Measurements from ENCODE around the gene HPCAL1.

The HPCAL1 gene

GRCh38 chr2:10325278-10326145, 22.8 kb downstream of the HPCAL1 start:
- DNase-seq = no peak

GRCh38 chr2:10326151-10326616, 23.5 kb downstream of the HPCAL1 start:
- peak; percentile 53 for DNase-seq

DNA sequence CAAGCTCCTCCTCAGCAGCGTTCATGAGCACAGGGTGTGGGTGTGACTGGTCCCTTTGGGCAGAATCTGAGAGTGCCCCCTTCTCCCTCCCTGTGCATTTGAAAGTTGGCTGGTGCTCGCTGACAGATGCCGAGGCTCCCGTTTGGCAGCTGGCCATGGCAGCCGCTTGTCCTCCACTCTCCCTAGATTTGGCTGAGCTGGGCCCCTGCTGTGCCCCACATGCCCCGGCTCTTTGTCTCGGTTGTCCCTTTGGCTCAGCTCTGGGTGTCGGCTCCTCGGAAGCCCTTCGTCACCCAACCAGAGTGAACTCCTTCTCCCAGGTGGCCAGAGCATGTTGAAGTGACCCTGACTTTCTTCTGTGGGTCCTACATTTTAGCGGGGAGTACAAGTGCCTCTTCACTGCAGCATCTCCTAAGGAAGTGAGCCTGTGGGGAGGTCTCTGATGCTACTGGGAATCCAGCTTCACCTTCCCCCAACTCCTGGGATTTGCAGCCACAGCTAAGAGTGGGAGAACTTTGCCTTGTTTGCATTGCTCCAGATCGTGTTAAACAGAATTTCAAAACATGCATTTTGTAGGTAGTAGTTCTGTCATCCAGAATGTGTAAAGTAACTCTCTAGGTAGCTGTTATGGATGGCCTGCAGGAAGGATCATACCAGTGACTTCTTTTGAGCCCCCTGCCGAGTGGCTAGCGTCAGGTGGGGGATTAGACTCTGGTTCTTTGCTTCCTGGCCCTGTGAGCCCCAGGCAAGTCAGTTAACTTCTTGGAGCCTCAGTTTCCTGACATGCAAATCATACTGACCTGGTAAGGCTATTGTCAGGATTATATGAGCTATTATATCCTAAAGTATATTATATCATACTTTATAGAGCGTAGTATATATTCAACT, 24.2 kb downstream of the HPCAL1 start:
- DNase-seq = peak; percentile 88

DNA sequence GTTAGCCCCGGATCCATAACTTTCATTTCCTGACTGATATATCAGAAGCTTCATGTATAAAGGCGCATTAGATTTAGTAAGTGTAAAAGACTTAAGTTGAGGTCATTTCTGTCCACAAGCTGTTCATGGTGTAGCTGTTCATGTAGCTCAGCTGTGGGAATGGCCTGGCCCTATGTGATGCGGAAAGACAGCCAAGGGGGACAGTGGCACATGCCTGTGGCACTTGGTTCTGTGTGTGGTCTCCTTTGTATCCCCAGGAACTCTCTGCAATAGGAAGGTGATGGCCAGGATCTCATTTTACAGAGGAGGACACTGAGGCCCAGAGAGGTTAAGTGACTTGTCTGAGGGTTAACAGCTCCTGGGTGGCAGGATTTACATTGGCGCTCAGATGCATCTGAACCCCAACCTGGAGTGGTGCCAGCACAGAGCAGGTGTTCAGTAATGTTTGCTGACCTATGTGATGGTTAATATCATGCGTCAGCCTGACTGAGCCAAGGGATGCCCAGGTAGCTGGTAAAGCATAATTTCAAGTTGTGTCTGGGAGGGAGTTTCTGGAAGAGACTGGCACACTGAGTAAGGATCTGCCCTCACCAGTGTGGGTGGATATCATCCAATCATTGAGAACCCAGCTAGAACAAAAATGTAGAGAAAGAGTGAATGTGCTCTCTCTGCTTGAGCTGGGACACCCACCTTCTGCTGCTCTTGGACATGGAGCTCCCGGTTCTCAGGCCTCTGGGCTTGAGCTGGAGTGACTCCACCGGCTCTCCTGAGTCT, 25.4 kb downstream of the HPCAL1 start:
- no peak for DNase-seq

DNA sequence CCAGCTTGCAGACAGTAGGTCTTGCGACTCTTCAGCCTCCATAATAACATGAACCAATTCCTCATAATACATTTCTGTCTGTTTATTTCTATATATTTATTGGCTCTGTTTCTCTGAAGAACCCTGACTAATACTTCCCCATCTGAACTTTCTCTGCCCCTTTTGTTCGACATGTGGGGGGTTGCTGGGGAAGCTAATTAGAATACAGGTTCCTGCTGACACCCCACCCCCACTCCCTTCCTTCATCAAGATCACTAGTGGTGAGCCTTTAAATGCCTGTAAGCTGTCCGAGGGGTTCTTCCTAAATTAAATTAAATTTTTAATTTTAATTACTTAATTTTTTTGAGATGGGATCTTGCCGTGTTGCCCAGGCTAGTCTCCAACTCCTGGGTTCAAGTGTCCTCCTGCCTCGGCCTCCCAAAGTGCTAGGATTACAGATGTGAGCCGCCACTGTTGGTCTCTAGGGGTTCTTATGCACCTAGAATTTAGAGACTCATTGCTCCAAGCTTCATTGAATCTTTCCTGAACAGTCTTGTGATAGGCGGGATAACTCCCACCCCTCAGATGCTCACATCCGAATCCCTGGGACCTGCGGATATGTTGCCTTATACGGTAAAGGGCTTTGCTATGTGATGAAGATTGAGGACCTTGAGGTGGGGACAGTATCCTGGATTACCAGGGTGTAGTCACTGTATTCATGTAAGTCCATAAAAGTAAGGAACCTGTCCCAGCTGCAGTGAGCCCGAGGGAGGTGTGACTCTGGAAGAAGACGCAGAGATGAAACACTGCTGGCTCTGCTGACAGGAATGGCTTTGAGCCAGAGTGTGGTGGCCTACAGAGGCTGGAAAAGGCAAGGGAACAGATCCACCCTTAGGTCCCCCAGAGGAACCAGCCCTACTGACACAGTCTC, 26.2 kb downstream of the HPCAL1 start:
- no peak for DNase-seq

DNA sequence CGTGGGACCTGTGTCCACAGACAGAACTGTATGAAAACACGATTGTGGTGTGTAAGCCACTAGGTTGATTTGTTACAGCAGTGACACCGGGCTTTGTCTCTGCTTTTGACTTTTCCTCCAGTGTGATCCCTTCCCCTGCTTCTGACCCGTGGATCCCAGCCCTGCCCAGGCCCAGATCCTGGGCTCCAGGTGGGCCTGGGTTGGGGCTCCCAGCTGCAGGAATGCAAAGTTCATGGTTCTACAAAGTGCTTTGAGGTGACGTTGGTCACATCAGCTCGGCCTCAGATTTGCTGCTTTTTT, 26.8 kb downstream of the HPCAL1 start:
- DNase-seq = no peak

DNA sequence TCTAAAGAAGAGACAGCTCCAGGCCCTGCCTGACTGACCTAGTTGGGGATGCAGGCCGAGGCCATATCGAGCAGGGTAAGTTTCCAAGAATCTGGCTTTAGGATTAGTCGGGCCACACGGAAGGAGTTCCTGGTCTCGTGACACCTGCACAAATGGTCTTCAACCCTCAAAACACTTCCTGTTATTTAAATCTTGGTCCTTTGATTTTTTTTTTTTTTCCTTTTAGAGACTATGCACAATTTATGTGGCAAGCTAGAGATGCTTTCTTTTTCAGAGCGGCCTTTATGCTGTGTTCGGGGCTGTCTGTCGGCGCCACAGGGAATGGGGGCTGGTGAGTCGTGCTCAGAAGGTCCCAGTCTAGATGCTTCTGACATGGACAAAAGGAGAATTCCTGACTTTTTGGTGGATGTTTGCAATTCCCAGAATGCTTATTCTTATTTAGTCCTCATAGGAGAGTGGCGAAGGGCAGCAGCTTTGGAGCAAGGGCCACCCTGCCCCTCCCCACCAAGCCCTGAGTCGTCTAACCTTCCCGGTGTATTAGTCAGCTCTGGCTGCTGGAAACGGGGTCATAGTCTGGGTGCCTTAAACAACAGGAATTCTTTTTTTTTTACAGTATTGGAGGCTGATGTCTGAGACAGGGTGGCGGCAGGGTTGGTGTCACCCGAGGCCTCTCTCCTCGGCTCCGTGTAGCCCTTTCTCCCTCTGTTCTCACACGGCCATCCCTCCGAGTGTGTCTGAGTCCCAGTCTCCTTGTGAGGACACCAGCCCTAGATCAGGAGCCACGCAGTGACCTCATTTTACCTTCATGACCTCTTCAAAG, 27.4 kb downstream of the HPCAL1 start:
- no peak for DNase-seq

GRCh38 chr2:10330700-10331026, 28.0 kb downstream of the HPCAL1 start:
- DNase-seq = no peak

GRCh38 chr2:10331027-10331701, 28.5 kb downstream of the HPCAL1 start:
- DNase-seq = peak; percentile 47

DNA sequence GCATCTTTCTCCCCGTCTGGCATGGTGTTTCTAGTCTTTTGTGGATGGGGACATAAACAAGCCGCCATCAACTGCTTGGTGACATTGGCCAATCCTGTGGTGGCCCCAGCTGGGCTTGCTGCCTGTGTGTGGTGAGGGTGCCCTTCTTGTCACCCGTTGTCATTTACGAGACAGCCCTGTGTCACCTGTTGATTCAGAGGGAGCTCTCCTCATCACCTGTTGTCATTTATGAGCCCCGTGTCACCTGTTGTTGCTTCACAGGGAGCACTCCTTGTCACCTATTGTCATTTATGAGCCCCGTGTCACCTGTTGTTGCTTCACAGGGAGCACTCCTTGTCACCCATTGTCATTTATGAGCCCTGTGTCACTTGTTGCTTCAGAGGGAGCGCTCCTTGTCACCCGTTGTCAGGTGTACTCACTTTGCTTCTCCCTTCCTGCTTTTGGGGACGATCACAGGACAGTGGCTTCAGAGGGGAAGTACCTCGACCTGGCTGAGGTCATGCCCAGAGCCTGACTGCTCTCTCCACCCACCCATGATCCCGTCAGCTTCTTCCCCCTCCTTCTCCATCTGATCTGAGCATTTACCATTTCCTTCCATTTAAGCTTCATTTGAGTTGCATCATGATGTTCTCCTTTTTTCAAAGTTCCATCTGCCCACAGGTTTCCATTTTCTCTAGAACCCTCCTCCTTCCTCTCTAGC, 29.1 kb downstream of the HPCAL1 start:
- DNase-seq = no peak

- DNase-seq = no peak
Observed at GRCh38 chr2:10332402-10333246, 29.9 kb downstream of the HPCAL1 start.

DNA sequence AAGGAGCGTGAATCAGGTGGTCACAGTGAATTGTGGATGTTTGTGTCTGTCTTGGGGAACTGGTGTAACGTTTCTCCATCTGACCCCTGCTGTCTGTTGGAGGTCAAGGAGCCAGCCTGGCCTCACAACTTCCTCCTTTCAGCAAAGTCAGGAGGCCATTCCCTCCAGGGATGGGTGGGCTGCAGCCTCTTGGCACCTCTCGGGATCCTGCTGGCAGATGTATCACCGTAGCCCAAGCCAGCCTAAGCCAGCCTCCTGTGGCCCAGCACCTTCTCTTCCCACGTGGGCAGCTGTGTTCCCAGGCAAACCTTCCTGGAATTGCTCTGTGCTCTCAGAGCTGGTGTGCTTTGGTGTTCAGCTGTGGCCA, 30.5 kb downstream of the HPCAL1 start:
- DNase-seq = peak; percentile 17

- DNase-seq = no peak
Observed at GRCh38 chr2:10333966-10334365, 31.3 kb downstream of the HPCAL1 start.

GRCh38 chr2:10335046-10335840, 32.5 kb downstream of the HPCAL1 start:
- DNase-seq = no peak

DNA sequence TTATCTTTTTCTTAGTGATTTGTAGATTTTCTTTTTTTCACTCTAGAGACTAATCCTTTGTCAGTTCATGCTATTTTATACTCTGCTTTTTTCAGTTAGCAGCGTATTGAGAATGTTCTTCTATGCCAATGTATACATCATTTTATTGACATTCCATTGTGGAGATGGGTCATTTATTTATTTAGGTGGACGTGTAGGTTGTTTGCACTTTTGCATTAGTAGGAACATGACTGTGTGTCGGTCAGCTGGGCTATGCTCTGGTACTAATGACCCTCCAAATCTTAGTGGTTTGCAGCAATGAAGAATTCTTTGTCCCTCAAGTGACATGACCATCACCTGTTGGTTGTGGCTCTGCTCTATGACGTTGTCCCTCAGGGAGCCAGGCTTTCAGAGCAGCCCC, 33.6 kb downstream of the HPCAL1 start:
- no peak for DNase-seq

DNA sequence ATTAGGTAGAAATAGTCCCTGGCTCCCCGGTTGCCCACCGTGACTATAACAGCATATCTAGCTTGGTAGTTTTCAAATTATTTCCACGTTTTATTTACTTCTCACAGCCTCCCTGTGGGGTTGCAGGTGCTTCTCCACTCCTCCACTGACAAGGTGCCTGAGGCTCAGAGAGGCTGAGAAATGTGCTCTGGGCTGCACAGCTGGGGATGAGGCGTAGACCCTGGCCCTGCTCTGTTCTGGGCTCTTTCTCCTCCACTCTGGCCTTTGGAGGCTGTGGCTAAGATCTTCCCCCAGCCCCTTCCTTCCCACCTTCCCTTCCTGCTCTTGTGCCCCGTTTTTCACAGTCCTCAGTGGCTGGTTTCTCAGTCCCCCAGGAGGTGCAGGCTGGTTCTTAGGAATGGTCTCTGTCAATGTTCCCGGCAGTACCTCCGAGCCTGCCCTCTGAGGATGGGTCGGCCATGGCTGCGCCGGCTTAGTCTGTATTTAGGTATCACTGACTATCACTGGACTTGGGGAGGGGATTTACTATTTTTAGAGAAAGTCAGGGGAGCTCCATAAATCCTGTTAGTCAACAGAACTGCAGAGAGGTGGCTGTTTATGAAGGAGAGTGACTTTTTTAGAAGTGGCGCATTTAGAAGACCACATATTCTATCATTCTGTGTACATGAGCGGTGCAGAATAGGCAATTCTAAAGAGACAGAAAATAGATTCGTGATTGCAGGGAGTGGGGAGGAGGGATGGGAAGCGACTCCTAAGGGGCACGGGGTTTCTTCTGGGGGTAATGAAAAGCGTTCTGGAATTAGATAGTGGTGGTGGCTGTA, 35.0 kb downstream of the HPCAL1 start:
- no peak for DNase-seq
